GM21576 (cell line): ENCODE measurements around the gene NBEAL2.
"Not testable (repeated sequence)": the region's sequence is repeated elsewhere in the genome, so short reads cannot be mapped to it uniquely, and the experiment has no call there.

ENCODE experiments used
- ATAC-seq: cut with Tn5 transposase; IDR thresholded peaks from one replicate; pipeline ENCODE4 v1.9.1; 2021; ENCODE audit warnings: mild to moderate bottlenecking, moderate library complexity; ENCODE audit not compliant: unreplicated experiment

Gene NBEAL2

DNA sequence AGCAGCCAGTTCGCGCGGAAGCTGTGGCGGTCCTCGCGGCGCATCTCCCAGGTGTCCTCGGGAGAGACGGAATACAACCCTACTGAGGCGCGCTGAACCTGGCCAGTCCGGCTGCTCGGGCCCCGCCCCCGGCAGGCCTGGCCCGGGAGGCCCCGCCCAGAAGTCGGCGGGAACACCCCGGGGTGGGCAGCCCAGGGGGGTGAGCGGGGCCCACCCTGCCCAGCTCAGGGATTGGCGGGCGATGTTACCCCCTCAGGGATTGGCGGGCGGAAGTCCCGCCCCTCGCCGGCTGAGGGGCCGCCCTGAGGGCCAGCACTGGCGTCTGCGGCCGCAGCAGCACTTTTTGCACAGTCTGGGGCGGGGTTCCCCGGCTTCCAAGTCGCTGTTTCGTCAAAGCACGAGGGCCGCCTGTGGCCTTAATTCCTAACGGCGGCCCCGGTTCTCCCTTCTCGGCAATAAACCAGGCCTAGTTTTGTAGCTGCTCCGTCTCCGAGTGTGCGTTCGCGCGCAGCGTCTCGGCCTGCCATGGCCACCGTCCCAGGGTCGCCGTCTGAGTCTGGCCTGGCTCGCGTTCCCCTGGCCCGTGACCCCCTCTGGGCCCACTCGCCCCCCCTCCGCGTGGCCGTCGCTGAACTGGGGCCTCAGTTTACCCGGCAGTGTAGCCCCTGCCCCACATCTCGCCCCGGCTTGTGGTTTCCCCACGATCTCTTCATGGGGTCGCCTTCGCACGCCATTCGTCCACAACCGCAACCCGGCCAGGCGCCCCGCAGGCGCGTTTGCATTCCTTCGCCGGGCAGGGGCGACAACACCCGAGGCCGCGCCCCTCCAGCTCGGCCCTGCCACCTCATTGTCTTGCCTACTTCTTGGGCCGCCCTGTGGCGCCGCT lies 30.0 kb downstream of the NBEAL2 start:
- peak; percentile 55 for ATAC-seq

DNA sequence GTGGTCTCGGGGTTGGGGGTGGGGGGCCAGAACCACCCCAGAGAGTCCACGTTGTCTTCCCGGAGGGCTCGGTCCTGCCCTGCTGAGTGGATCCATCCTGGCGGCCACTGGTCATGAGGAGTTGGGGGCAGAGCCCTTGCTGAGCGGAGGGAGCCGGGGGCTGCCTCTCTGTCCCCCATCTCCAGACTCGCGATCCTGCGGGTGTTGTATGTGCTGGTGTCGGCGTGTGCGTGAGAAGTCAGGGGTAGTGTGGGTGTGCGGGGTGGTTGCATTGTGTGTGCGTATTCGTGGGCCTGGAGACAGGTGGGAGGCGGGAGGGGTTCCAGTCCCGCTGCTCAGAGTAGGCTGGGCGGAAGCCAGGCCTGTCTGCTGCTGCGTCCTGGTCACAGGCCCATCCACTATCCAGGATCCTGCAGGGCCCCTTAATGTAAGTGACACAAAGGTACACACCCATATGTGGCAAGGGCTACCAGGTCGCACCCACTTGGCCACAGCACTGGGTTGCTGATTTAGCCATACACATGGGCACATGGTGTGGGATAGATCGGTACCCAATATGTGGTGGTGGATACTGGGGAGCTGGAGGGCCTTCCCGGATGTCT lies 30.7 kb downstream of the NBEAL2 start:
- no peak for ATAC-seq

- no peak for ATAC-seq
These were observed 31.4 kb downstream of the NBEAL2 start for GRCh38 chr3:47010910-47011309.

DNA sequence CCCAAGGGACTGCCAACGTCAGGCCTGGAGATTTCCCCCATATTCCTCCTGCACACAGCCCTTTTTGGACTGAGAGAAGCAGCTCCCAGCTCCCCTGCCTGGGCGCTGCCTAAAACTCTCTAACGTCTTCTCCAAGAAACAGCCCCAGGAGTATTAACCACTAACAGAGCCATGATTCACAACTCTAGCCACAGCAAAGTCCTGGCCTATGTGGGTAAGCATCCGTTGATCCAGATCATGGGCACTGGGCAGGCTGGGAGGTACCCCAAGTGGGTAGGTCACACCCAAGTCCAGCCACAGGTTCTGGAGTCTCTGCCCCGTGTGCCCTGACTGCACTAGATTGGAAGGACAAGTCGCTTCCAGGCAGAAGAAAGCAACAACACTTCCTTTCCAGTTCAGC lies 31.9 kb downstream of the NBEAL2 start:
- no peak for ATAC-seq

- ATAC-seq, result no peak
These were observed 33.1 kb downstream of the NBEAL2 start for GRCh38 chr3:47012342-47013230.

DNA sequence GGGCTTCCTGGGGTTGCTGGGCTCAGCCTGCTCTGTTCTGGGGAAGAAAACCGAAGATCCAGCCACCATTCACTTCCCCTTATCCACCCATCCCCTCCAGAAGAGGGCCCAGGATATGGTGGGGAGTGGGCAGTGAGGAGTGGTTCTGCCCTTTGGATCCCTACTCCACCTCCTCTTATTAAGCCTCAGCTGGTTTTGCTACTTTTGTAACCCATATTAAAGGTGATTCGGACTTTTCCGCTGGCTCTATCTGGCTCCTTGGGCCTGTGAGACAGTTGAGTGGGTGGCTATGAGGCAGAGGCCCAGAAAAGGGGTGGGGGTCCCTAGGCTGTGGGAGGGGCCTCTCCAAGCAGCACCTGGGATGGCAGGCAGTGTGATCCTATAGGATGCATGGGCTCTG lies 33.8 kb downstream of the NBEAL2 start:
- no peak for ATAC-seq

- ATAC-seq, result no peak
These were observed 34.6 kb downstream of the NBEAL2 start for GRCh38 chr3:47014036-47014435.

DNA sequence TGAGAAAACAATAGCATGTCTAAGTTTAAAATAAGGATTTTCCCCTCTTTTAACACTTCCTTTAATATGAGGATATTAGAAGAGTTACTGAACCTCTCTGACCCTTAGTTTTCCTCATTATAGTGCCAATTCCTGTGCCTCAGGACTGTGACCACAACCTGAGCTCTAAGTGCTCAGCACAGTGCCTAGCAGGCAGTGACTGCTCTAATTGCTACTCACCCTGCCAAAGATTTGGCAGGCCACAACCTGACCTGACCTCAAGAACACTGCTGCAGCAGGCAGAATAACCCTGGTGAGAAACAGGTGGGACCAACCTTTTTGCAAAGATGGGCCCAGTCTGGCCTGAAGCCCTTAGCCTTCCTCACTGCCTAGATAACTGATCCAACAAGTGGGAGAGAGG lies 35.7 kb downstream of the NBEAL2 start:
- ATAC-seq, result no peak

DNA sequence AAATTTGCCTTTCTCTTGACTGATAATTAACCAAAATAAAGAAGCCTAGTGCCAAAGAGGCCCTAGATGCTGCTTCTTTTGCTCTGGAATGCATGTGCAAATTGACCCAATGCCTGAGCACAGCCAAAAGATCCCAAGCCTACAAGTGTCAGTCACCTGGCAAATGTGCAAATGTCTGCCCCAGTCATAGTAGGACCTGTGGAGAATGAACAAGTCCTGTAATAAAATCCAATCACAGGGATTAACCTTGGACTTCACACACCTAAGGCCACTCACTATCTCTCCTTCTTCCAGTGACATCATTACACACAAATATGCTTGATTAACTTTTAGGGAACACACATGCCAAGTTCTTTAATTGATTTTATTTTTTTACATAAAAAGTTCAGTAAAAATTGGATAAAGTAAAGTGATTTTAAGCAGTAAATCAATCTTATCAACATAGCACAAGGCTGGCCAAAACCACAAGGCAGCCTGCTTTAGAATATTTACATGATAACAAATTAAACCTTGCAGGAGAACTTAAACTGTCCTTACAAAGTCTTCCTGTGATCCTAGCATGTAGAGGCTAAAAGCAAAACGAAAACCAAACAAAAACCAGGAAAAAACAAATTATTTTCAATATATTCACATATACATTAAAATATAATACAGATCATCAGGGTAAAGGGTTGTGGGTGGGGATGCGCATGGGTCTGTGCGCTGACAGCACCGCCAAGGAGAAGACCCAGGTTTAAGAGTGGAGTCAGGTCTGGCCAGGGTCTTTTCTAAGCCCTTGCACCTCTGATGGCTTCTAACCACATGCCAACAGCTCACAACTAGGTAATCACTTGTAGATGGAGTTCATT lies 36.8 kb downstream of the NBEAL2 start:
- ATAC-seq, result no peak

- ATAC-seq, result peak; percentile 42
These were observed 37.5 kb downstream of the NBEAL2 start for GRCh38 chr3:47016934-47017435.

DNA sequence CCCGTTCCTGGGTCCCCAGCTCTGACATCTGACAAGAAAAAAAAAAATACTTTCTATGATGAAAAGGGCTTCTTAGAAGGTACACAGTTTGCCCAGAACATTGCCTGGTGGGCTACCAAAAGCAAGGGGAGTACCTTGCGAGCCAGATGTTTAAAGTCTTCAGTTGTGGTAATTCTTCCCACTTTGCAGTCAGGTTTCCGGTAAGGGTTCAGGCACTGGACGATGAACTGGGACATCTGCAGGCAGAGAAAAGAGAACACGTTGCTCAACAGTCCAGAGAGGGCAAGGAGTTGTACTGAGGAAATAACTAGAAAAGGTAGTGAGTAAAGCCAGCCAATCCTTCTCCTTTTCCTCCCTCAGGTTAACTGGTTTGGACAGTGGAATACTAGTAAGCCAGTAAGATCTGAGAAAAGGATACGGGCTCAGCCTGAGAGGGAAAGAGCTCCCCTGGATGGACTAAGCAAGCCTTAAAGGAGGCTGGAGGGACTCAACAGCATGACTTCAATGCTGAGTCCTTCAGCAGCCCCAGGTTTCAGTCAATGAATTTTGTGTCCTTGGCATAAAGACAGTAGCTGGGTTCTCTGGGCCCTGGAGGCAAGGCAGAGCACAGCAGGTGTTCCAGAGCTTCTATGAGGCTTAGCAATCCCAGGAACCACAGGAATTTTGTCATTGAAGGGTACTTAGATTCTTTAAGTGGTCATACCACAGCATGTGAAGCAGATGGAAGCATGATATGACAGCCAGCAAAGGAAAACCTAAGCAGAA lies 38.2 kb downstream of the NBEAL2 start:
- ATAC-seq, result no peak

DNA sequence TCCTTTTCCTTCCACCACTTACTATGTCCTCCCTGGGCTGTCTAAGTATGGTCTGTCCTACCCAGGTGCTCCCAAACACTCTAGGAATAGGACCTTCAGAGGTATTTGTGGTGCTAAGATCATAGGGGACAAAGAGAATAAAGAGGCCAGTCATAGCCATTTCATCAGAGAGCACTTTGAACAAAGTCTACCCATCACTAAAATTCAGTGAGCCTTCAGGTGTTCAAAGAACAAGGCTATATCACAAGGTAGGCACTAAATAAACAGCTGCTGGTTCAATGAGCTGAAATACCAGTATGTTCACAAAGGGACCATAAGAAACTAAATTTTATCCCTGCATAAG lies 38.8 kb downstream of the NBEAL2 start:
- ATAC-seq, result no peak

- ATAC-seq, result peak; percentile 37
These were observed 39.7 kb downstream of the NBEAL2 start for GRCh38 chr3:47019201-47019600.

DNA sequence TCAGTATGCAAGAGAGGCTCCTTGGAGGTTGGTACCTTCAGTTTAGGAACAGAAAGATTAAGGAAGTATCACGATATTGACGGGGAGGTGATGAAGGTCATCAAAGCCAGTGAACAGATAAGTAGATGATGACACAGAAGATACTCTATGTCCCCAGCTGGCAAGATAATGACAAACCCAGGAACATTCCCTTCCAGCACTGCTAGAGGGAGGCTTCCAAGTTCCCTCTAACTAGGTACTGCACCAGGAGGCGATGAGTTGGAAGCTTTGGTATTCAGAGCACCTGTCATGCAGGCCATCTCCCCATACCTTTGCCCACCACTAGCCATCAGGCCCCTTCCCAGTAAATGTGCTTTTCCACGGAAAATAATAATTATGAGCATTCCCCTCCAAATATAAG lies 40.8 kb downstream of the NBEAL2 start:
- no peak for ATAC-seq

DNA sequence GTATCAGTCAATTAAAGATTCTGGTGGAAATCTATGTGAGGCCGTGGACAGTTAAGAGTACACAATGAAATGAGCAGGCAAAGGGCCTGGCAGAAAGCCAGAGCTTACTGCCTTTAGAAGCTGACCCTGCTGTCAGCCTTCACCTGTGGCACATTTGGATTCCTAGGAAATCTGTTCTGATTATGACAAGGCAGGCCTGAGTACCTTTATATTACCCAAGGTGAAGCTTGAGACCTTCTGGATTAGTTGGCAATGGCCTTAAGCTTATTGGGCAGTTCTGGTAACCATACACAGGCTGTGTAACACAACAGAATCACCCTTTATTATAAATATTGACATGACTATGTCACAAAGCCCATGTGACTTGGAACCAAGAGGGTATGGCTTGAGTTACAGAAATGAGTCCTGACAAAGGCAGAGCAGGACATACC lies 43.2 kb downstream of the NBEAL2 start:
- no peak for ATAC-seq

GRCh38 chr3:47024932-47025331 lies 45.5 kb downstream of the NBEAL2 start:
- ATAC-seq, result no peak

GRCh38 chr3:47026432-47026831 lies 47.0 kb downstream of the NBEAL2 start:
- not testable (repeated sequence) for ATAC-seq

DNA sequence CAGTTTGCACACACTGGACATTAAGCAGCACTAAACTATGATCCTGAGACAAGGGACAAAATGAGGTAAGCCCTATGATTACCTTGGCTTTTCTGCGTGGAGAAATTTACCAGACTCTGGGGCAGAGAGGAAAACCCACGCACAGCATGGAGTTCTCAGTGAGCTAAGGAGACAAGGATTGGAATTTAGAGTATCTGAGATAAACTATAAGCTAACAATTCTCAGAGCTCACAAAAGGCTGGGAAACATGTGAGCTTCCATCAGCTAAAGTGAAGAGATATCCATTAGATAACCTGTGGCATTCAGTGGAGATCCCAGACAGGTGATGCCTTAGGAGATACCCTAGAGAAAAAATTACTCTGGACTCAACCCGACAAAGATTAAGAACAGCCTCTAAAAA lies 48.7 kb downstream of the NBEAL2 start:
- no peak for ATAC-seq

DNA sequence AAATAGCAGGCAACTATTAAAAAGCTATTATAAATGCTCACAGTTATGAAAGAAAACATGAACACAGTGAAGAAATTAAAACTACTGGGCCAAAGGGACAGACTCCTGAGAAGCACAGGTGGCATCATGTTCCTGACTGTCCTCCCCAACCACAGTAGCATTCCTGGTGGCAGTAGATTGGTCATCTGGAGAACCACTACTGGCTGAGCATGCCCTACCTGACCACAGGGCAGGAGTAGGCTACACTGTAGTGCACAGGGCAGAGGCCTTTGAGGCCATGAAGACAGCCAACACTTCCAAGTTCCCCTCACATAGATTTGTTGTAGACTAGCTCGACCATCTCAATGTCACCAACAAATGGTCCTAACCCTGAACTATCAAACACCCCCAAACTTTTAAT lies 49.2 kb downstream of the NBEAL2 start:
- ATAC-seq, result no peak

GRCh38 chr3:47031041-47031440 lies 51.6 kb downstream of the NBEAL2 start:
- ATAC-seq, result not testable (repeated sequence)
